Mucosa of descending colon (tissue), 3 donors: ENCODE measurements around the gene ST7. TPM values are rescaled to one million over a fixed set of nuclear protein-coding genes. Genes with fewer than 3 reads are reported as not detected.

Experiments
- ATAC-seq: fragments of 200-7000 bp; cut with Tn5 transposase; one replicate; pipeline ENCODE4 v1.9.1; 2020; ENCODE audit warnings: mild to moderate bottlenecking, moderate library complexity
- DNase-seq, 3 donors: peaks; one replicate each; pipeline ENCODE4 v3.0.0-alpha.2; 2020
- H3K36me3 ChIP-seq: fragments of 200-600 bp; one replicate; pipeline ENCODE4 v1.8.0; 2021; ENCODE audit warnings: low read depth, mild to moderate bottlenecking
- H3K4me1 ChIP-seq: fragments of 200-600 bp; one replicate; pipeline ENCODE4 v1.8.0; 2021; ENCODE audit warnings: low read depth, mild to moderate bottlenecking
- H3K4me3 ChIP-seq: fragments of 200-600 bp; one replicate; pipeline ENCODE4 v1.8.0; 2021; ENCODE audit warnings: mild to moderate bottlenecking
- H3K9me3 ChIP-seq: fragments of 200-600 bp; one replicate; pipeline ENCODE4 v1.8.0; 2021; ENCODE audit warnings: mild to moderate bottlenecking
- intact Hi-C, 2 donors: fragments of 100-400 bp; cut with DNase I in 1 of 2; cut with micrococcal nuclease in 1 of 2; formaldehyde crosslinking; loops; one replicate each; pipeline versions ENCODE4 v1.11.0 to v1.11.1; 2022; cut with DNase I, micrococcal nuclease
- total RNA-seq, 3 donors: library from RNA; stranded (reverse); fragmentation: NEBNext Ultra II Directional in 2 of 3; extraction: Animal tissue kit (Norgen Biotek cat#: 25700) in 2 of 3; gene quantifications; one replicate each; pipeline versions ENCODE4 v1.2.1 to v1.2.4, GENCODE V29; 2021 to 2023
- TF ChIP-seq, protein P1 (sequence below): fragments of 200-600 bp; IDR thresholded peaks from one replicate; pipeline ENCODE4 v1.8.0; 2022; ENCODE audit warnings: antibody characterized with exemption, mild to moderate bottlenecking
- donor health status: DM: no; HTN: no; CAD: no; lungs with moderate emphysema.
- donor health status: DM: no; HTN: no; CAD: no.
- donor health status: DM: no; HTN: yes; CAD: no.

ST7 gene
- total RNA-seq, 3 donors from 2014 or later, result 10.1 to 22.0 (median 11.3) TPM

DNA sequence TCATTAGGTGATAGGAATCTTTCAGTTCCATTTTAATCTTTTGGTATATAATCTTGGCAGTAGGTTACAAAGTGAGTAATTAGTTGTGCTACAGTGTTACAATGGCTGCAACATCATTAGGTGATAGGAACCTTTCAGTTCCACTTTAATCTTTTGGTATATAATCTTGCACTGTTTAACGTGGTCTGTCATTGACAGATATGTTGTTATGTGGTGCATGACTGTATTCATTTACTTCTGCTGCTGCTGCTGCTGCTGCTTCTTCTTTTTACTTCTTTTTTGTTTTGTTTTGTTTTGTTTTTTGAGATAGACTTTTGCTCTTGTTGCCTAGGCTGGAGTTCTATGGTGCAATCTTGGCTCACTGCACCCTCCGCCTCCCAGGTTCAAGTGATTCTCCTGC is 28.6 kb downstream of the ST7 start:
- ATAC-seq (no peak), DNase-seq (no peak)
- intact Hi-C loops, result loop anchor here in 1 of 2 donors (5.0 kb wide), 1 partner anchor 135 kb away; no protein-coding TSS in a partner anchor
- H3K36me3 ChIP-seq, result no peaks in the 10 kb centered on the region
- TF ChIP-seq, protein P1, sequence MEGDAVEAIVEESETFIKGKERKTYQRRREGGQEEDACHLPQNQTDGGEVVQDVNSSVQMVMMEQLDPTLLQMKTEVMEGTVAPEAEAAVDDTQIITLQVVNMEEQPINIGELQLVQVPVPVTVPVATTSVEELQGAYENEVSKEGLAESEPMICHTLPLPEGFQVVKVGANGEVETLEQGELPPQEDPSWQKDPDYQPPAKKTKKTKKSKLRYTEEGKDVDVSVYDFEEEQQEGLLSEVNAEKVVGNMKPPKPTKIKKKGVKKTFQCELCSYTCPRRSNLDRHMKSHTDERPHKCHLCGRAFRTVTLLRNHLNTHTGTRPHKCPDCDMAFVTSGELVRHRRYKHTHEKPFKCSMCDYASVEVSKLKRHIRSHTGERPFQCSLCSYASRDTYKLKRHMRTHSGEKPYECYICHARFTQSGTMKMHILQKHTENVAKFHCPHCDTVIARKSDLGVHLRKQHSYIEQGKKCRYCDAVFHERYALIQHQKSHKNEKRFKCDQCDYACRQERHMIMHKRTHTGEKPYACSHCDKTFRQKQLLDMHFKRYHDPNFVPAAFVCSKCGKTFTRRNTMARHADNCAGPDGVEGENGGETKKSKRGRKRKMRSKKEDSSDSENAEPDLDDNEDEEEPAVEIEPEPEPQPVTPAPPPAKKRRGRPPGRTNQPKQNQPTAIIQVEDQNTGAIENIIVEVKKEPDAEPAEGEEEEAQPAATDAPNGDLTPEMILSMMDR, result no peak
- no peak overlapping the region for H3K4me3 ChIP-seq
- H3K9me3 ChIP-seq, result no peaks in the 10 kb centered on the region
- no peaks in the 10 kb centered on the region for H3K4me1 ChIP-seq

DNA sequence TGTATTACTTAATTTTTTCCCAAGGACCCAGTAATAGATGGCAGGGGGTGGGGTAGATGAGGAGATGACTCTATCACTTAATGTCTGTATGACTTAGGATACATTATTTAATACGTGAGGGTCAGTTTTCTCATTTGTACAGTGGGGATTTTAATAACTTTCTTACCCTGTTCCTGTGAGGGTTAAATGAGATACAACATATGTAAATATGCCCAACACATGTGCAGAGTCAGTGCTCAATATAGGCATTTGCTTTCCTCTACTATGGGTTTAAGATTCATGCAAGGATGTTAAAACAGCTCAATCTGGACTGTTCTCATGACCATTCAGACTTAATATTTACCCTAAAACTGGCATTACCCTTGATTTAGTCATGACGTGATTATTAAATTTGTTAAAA is 31.2 kb downstream of the ST7 start:
- TF ChIP-seq, protein P1, result no peak
- Histone ChIP-seq H3K36me3 (no peaks in the 10 kb centered on the region), H3K9me3 (no peaks in the 10 kb centered on the region), H3K4me1 (no peaks in the 10 kb centered on the region), H3K4me3 (no peak overlapping the region)
- ATAC-seq (no peak), DNase-seq (no peak)
- intact Hi-C loops, result loop anchor here in 1 of 2 donors (5.0 kb wide), 1 partner anchor 133 kb away; no protein-coding TSS in a partner anchor

DNA sequence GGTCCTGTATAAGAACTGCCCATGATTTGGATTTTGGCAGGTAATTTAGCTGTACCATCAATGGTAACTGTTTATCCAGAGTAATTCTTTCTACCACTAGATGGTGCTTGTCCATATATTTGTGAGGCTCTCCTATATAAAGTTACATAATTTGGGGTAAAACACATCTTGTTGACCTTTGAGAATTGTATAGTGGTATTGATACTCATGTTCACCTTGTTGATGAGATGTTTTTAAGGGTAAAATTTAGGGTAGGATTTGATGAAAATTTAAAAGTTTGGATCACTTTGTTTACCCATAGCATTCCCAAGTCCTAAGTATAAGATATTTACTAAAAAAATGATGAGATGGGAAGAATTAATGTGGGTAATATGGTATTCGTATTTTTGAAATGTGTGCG is 31.6 kb downstream of the ST7 start:
- intact Hi-C loops, result loop anchor here (5.0 kb wide), 2 partner anchors 58 to 132 kb away; no protein-coding TSS in a partner anchor
- DNase-seq (no peak), ATAC-seq (peak; percentile 36)
- H3K36me3 ChIP-seq, result no peaks in the 10 kb centered on the region
- no peak overlapping the region for H3K4me3 ChIP-seq
- H3K9me3 ChIP-seq, result no peaks in the 10 kb centered on the region
- TF ChIP-seq, protein P1, result peak; percentile 21
- no peaks in the 10 kb centered on the region for H3K4me1 ChIP-seq

DNA sequence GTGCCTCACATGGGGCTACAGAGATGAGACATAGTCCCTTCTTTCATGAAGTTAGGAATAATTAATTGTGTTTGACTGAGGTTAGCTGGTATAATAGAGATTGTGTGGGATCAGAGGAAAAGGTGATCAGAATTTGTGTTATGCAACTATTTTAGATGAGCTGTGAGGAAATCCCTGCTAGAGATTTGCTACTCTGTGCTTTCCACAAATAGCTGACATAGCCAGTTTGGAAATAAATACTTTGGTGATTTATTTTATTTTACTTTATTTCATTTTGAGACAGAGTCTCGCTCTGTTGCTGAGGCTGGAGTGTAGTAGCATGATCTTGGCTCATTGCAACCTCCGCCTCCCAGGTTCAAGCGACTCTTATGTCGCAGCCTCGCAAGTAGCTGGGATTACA is 32.3 kb downstream of the ST7 start:
- intact Hi-C loops, result loop anchor here (5.0 kb wide), 2 partner anchors 58 to 132 kb away; no protein-coding TSS in a partner anchor
- no peak for ATAC-seq

DNA sequence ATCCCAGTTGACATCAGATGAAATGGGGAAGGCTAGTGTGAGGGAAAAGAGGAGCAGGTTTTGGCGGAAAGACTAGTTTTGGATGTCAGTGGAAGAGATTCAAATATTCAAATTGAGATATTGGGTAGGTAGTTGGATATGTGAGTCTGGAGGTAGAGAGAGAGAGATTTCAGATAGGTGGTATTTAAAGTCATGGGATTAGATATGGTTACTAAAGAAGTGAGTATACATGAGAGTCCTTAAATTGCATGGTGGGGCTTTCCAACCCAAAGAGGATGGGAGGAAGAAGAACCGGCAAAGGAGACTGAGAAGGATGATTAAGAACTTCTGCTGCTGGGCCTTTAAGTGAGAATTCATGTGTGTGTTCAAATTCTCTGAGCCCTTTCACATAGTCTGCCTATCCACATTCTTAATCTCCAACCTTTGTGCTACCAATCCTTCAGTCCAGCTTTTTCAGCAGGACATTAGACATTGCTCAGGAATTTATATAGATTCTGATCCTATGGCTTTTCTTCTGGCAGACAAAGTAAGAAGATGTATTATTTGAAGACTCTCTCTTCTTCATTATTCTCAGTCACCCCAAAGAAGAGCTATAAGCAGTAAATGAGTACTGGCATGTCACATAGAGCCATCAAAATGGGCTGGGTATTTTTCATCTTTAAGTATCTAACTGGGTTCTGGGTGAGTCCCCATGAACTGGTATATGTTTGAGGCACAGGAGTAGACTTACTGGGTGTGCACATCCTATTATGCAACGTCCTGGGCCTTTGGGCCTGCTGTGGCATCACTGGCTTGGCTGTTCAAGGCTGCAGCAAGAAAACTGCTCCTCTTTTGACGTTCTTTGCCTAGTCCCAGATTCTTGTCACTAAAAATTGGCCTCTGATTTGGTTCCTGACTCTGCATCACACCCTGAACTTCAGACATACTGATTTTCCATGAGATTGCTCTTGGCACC is 33.6 kb downstream of the ST7 start:
- no peak for ATAC-seq
- no peaks in the 10 kb centered on the region for H3K9me3 ChIP-seq
- no peaks in the 10 kb centered on the region for H3K36me3 ChIP-seq
- H3K4me3 ChIP-seq, result no peak overlapping the region
- no peak for DNase-seq
- TF ChIP-seq, protein P1, result no peak
- H3K4me1 ChIP-seq, result no peaks in the 10 kb centered on the region
- intact Hi-C loops, result loop anchor here (5.0 kb wide), 2 partner anchors 60 to 130 kb away; no protein-coding TSS in a partner anchor

More for the DNA sequence above, 32.3 kb downstream of the ST7 start:
- no peak for DNase-seq
- no peaks in the 10 kb centered on the region for H3K36me3 ChIP-seq
- no peaks in the 10 kb centered on the region for H3K9me3 ChIP-seq
- TF ChIP-seq, protein P1, result no peak
- no peaks in the 10 kb centered on the region for H3K4me1 ChIP-seq
- no peak overlapping the region for H3K4me3 ChIP-seq
